Left cardiac atrium (tissue), 4 donors: ENCODE results near the gene TRIM71. TPM values are rescaled to one million over a fixed set of nuclear protein-coding genes. Genes with fewer than 3 reads are reported as not detected.
"Not testable (repeated sequence)": the region's sequence is repeated elsewhere in the genome, so short reads cannot be mapped to it uniquely, and the experiment has no call there.

Experiments used
- ATAC-seq, 2 donors: fragments of 200-7000 bp; cut with Tn5 transposase; one replicate each; pipeline ENCODE4 v1.9.1; 2020; ENCODE audit warnings: mild to moderate bottlenecking in 2 of 2, moderate library complexity in 2 of 2
- DNase-seq: peaks from one replicate; pipeline ENCODE4 v3.0.0-alpha.2; 2020
- intact Hi-C, 2 donors: fragments of 100-400 bp; cut with DNase I; formaldehyde crosslinking; loops; one replicate each; pipeline versions ENCODE4 v1.14.1 to v1.15.1; 2022 to 2023
- long read RNA-seq: library from polyadenylated mRNA; unstranded; transcript quantifications from one replicate; pipeline ENCODE4 v2.0.0, GENCODE V29; 2021
- total RNA-seq, 2 donors: library from RNA; stranded (reverse); fragmentation: NEBNext Ultra II Directional; extraction: Animal tissue kit (Norgen Biotek cat#: 25700); gene quantifications; one replicate each; pipeline ENCODE4 v1.2.1, GENCODE V29; 2021
- donor health status: DM: no; HTN: yes; CAD: no.
- donor health status: DM: no; HTN: yes; CAD: no; lungs with severe emphysema.
- donor health status: DM: yes; HTN: yes; CAD: no.
- donor health status: Dilated cardiomyopathy.

TRIM71 gene
- total RNA-seq: under 1 TPM in 1 of 2 donors, not detected in 1; 0.06 TPM
- long read RNA-seq: 0 reads

- DNase-seq (no peak), ATAC-seq (no peak)
- intact Hi-C loops: no loop called here
Measured at GRCh38 chr3:32817558-32818228, at the start of gene TRIM71. Gene TRIM71, plus strand, starts transcription at chr3:32817997. Its CDS starts 84 bp downstream, at chr3:32818081.

DNA sequence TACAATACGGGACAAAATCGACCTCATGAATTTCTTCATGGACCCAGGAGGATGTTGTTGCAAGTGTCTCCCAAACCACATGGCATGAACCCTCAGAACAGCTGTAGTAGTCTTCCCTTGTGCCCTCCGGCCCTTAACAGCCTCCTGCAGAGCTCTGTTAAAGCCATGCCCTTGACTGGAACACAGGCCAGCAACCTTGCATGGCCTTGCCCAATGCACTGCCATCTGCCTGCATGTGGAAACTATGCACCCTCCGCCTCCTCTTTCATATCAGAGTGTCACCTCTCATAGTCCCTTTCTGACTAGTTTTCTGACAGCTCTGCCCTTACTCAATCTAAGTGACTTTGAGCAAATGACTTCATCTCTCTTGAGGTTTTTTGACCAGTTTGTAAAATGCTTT, 39.4 kb upstream of the TRIM71 start:
- ATAC-seq: no peak
- no peak for DNase-seq
- intact Hi-C loops: no loop called here

- no peak for DNase-seq
- intact Hi-C loops: no loop called here
- no peak for ATAC-seq
Measured at GRCh38 chr3:32780071-32780734, 37.6 kb upstream of the TRIM71 start.

DNA sequence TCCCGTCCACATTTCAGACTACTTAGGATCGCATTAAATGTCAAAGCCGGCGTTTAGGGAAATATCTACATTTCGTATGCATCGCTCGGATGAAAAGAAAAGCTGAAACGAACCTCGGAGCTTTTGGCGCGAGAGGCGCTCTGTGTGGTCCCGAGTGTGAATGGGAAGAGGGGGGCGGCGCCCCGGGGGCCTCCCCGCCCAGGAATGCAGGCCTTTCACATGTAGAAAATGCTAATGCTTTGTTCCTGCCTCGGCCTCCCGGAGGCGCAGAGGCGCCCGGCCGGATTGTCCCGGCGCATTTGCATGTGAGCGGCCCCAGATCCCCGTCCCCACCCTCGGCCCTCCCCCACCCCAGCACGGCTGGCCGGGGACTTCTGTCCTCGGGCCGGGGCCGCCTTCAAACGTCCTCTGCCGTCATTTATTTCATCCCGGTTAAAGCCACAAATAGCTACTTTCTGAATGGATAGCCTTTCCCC, 37.0 kb upstream of the TRIM71 start:
- intact Hi-C loops: no loop called here
- DNase-seq: peak; percentile 46

GRCh38 chr3:32781211-32781968, 36.4 kb upstream of the TRIM71 start:
- DNase-seq: peak; percentile 81
- peak; percentile 96 to 97 for ATAC-seq
- intact Hi-C loops: no loop called here

More for the DNA sequence above, 37.0 kb upstream of the TRIM71 start:
- peak; percentile 19 to 68 for ATAC-seq

GRCh38 chr3:32781969-32782270, 35.9 kb upstream of the TRIM71 start:
- ATAC-seq, intact Hi-C loops, DNase-seq: not testable (repeated sequence)

DNA sequence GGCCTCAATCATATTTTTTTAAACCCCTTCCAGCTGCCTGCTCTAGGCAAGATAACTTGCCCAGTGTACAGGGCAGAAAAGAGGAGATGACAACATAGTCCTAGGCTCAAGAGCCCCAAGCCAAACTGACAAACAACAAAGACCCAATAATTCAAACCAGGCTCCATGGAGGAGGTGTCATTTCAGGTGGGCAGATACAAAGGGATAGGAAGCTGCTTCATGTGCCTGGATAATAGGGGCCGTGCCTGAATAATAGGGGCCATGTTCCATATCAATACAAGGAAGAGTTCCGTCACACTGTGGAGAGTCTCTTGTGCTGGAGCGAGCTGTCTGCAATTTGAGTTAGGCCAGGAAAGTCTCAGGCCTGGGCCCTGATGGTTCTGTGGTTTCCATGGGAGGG, 35.4 kb upstream of the TRIM71 start:
- intact Hi-C loops: no loop called here
- DNase-seq (no peak), ATAC-seq (no peak)

- no peak for ATAC-seq
- no peak for DNase-seq
- intact Hi-C loops: no loop called here
Measured at GRCh38 chr3:32791833-32792232, 26.0 kb upstream of the TRIM71 start.

DNA sequence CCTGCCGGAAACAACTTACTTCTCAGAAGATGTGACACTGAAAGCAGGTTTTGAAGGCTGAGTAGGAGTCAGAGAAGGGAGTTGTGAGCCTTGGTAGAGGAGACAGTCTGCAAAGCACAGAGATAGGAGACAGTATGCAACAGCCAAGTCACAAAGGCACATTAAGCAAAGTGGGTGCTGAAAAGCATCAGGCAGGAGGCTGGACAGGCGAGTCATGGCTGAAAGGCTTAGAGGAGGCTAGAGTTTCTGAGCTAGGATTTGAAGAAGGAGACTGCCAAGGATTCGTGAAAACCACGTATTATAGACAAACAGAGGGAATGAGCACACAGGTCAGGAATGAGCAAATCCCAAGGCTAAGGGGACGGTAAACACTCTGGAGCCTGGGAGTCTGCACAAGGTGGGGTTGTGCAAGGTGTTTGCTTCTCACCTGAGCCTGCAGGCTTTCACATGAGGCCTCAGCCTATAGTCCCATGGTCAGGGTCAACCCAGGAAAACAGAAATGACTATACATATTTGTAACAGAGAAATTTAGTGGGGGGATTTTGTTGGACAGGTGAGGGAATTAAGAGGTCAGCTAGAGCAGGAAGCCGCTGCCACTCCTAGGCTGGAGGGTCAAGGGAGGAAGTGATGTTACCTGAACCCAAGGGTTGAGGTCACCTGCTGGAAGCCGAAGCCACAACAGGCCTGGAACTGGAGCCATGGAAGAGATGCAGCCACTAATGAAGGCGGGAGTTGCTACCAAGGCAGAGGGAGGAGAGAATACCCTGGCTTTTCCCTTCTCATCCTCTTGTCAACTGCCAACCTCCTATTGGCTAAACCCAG, 23.1 kb upstream of the TRIM71 start:
- no peak for ATAC-seq
- intact Hi-C loops: no loop called here
- no peak for DNase-seq

- ATAC-seq, DNase-seq, intact Hi-C loops: not testable (repeated sequence)
Measured at GRCh38 chr3:32796384-32796950, 21.3 kb upstream of the TRIM71 start.

DNA sequence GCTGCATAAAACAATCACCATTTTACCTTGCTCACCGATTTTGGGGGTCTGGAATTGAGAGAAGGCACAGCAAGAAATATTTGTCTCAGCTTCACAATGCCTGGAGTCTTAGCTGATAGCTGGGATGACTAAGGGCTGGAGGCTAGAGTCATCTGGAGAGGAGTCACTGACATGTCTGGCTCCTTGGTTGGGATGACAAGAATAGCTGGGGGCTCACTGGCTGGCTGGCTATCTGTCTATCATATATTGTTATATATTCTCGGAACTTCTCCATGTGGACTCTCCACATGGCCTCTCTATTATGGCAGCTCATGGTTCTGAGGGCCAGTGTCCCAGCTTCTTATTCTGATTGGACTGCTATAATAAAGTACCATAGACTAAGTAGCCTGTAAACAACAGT, 20.0 kb upstream of the TRIM71 start:
- intact Hi-C loops: no loop called here
- ATAC-seq (no peak), DNase-seq (no peak)

- ATAC-seq, intact Hi-C loops, DNase-seq: not testable (repeated sequence)
Measured at GRCh38 chr3:32801440-32801839, 16.4 kb upstream of the TRIM71 start.

GRCh38 chr3:32813180-32813579, 4.6 kb upstream of the TRIM71 start:
- DNase-seq (no peak), ATAC-seq (no peak)
- intact Hi-C loops: no loop called here

DNA sequence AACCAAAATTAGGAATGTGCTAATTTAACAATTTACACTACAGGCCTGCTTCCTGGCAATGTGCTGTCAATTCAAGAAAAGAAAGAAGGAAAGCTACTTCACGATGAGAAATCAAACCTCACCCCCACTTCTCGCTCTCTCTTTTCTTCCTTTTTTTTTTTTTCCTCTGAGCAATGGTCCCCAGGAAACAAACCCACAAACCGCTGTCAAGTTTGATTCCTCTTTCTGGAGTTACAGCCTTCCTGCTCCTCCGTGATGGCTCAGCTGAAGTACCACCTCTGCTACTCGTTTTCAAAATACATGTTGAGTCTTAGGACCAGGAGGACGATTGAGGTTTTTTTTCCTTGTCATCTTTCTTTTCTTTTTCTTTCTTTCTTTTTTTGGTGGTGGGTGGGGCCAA, 3.4 kb upstream of the TRIM71 start:
- DNase-seq (no peak), ATAC-seq (no peak)
- intact Hi-C loops: no loop called here

GRCh38 chr3:32815841-32816438, 1.9 kb upstream of the TRIM71 start:
- ATAC-seq (no peak), DNase-seq (no peak)
- intact Hi-C loops: no loop called here

DNA sequence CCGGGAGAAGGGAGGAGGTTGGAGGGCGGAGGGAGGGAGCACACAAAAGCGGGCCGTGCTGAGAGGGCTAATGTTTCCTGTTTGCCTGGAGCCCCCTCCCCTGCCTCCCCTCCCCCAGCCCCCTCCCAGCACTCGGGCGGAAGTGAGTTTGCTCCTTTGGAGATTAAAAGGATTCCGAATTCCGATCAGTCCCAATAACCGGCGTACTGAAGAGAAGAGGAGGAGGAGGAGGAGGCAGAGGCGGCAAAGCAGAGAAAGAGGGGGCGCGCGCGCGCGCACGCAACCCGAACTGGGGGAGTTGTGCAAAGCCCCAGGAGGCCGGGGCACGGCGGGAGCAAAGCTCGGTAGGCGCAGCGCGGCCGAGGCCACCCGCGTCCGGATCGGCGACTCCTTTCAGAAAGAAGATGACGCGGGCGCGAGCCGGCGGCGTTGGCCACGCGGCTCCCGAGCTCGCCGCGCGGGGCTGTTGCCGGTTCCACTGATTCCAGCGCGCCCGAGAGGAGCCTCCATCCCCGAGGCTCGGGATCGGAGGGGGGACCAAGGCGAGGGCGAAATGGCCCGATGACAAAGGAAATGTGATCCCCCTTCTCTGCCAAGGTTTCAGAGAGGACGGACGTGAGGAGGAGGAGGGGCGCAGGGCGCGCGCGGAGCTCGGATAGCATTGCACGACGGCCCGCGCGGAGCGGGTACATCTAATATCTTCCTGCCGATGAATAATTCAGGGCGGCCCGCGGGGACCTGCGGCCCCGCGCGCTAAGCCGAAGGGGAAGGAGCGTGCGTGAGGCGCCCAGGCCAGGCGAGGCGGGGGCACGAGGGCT, 1.1 kb upstream of the TRIM71 start:
- peak; percentile 27 to 29 for ATAC-seq
- intact Hi-C loops: no loop called here
- no peak for DNase-seq

- intact Hi-C loops: no loop called here
- ATAC-seq (peak in 1 of 2 donors; percentile 52), DNase-seq (no peak)
Measured at GRCh38 chr3:32817257-32817557, 590 bp upstream of the TRIM71 start.
